SIG-M5 treated with dmso at 0.1 percent for 504 hours (cell line): ENCODE results near the gene FXYD5.

Experiments used
- DNase-seq: peaks from one replicate; lab custom pipeline; 2025; ENCODE audit not compliant: unreplicated experiment; lab: John Stamatoyannopoulos, UW

Gene FXYD5

GRCh38 chr19:35155441-35155840, 906 bp downstream of the FXYD5 start:
- no peak for DNase-seq

- no peak for DNase-seq
Observed at GRCh38 chr19:35155981-35156672, 1.6 kb downstream of the FXYD5 start.

DNA sequence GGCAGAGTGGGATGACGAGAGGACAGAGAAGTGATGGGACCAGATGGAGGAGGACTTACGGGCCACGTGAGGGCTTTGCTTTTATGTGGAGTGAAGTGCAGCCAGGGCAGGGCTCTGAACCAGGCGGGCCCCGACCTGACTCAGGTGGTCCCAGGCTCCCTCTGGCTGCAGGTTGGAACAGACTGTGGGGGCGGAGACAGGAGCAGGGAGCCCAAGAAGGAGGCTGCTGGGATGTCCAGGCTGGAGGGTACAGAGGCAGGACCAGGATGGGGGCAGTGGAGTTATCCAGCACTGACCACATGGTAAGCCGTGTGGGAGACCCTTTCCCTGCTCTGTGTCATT, 2.1 kb downstream of the FXYD5 start:
- DNase-seq = no peak

- no peak for DNase-seq
Observed at GRCh38 chr19:35157431-35157830, 2.9 kb downstream of the FXYD5 start.

DNA sequence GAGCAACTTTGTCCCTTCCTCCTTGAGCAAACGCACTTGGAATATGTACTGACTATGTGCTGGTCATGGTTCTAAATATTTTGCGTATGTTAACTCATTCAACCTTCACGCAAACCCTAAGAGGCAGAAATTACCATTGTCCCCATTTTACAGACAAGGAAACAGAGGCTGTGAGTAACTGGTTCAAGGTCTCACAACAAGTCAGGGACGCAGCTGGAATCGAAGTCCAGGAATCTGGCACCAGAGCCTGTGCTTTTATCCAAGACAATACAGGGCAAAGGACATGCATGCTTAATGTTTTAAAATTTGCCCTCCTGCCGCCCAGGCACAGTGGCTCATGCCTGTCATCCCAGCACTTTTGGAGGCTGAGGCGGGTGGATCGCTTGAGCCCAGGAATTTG, 5.1 kb downstream of the FXYD5 start:
- DNase-seq = no peak

- no peak for DNase-seq
Observed at GRCh38 chr19:35160629-35161433, 6.3 kb downstream of the FXYD5 start.

DNA sequence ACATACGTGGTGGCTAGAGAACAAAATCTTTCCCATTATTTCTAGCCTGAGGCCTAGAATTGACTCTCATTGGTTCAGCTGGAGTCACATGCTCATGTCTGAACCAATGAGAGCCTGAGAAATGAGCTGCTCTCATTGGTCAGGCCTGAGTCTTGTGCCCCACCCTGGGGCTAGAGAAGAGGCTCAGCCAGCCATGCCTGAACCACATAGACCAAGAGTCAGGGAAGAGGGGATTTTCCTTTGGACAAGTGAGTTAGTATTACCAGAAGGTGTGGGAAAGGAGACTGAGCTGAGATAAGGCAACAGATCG, 6.9 kb downstream of the FXYD5 start:
- DNase-seq = no peak

DNA sequence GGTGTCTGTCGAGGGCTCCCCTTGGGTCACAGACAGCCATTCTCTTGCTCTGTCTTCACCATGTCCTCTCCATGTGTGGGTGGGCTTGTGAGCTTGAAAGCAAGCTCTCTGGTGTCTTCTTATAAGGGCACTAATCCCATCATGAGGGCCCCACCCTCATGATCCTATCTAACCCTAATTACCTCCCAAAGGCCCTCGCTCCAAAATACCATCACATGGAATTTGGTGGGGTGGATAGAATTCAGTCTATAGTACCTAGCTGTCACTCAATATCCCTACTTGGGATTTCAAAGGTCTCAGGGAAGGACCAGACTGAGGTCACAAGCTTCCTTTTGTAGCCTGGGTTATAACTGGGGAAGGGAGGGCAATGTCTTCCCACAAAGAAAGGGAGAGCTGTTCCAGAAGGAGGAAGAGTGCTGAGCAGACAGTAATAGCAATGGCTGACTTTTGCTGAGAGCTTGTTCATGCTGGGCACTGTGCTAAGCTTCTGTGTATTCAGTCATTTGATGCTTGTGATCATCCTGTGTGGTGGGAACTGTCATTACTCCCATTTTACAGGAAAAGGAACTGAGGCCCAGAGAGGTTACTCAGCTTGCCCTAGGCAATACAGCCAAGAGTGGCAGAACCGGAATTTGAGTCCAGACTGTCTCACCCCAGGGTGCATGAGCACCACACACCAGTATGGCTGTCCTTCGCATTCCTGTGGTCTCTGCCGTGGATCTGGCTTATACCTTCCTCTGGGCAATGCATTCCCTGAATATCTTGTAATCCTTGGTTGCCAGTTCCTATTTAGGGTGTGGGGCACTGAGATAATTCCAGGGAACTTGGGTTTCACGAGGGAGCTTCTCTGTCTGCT, 8.2 kb downstream of the FXYD5 start:
- DNase-seq = no peak

- DNase-seq = no peak
Observed at GRCh38 chr19:35164418-35164817, 9.9 kb downstream of the FXYD5 start.

DNA sequence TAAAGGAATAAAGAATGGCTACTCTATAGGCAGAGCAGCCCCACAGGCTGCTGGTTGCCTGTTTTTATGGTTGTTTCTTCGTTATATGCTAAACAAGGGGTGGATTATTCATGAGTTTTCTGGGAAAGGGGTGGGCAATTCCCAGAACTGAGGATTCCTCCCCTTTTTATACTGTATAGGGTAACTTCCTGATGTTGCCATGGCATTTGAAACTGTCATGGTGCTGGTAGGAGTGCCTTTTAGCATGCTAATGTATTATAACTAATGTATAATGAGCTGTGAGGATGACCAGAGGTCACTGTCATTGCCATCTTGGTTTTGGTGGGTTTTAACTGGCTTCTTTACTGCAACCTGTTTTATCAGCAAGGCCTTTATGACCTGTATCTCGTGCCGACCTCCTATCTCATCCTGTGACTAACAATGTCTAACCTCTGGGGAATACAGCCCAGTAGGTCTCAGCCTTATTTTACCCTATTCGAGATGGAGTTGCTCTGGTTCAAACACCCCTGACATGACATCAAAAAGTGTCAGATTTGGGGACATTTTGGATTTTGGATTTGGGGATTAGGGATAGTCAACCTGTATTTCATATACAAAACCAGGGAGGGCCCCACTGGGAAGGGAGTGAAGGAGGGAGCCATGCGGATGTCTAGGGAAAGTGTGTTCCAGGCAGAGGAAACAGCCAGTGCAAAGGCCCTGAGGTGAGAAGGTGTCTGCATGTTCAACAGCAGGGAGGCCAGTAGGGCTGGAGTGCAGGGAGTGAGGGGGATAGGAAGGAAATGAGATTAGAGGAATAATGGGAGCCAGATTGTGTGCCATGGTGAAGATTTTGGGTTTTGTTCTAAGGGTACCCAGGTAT, 10.9 kb downstream of the FXYD5 start:
- DNase-seq = no peak

GRCh38 chr19:35166100-35167063, 11.8 kb downstream of the FXYD5 start:
- no peak for DNase-seq

- DNase-seq = peak; percentile 29
Observed at GRCh38 chr19:35167251-35168119, 12.9 kb downstream of the FXYD5 start.

DNA sequence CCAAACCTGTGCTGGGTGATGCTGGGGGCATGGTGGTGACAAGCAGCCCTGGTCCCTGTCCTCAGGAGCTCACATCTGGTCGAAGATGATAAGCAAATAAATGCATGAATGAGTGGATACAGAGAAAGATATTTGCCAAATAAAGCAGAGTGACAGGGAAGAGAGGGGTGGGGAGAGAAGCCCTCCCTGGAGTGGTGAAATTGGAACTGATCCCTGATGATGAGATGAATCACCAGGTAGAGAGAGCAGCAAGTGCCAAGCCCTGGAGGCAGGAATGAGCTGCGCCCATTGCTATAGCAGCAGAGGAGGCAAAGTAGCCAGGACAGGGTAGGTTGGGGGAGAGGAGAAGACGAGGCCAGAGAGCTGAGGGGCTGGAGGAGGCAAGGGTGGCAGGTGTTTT, 13.7 kb downstream of the FXYD5 start:
- DNase-seq = peak; percentile 20

DNA sequence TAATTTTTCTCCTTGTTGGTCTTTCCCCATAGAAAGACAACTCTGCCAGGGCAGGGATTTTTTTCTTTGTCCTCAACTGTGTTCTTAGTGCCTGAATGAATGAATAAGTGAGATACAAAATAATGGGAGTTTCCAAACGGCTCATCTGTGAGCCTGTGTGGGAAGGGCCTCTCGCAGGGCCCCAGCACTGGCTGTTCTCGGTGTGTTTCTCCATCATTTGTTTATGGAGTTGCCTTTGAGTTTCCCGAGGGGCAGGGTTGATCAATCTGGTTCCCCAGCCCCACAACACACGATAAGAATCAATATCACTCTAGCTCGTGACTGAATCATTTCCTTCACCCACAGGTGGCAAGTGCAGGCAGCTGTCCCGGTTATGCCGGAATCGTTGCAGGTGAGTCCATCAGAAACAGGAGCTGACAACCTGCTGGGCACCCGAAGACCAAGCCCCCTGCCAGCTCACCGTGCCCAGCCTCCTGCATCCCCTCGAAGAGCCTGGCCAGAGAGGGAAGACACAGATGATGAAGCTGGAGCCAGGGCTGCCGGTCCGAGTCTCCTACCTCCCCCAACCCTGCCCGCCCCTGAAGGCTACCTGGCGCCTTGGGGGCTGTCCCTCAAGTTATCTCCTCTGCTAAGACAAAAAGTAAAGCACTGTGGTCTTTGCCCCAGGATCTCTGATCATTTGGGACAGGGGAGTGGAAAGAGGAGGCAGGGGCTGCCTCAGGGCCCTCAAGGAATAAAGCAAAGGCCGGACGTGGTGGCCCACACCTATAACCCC, 14.9 kb downstream of the FXYD5 start:
- DNase-seq = no peak

DNA sequence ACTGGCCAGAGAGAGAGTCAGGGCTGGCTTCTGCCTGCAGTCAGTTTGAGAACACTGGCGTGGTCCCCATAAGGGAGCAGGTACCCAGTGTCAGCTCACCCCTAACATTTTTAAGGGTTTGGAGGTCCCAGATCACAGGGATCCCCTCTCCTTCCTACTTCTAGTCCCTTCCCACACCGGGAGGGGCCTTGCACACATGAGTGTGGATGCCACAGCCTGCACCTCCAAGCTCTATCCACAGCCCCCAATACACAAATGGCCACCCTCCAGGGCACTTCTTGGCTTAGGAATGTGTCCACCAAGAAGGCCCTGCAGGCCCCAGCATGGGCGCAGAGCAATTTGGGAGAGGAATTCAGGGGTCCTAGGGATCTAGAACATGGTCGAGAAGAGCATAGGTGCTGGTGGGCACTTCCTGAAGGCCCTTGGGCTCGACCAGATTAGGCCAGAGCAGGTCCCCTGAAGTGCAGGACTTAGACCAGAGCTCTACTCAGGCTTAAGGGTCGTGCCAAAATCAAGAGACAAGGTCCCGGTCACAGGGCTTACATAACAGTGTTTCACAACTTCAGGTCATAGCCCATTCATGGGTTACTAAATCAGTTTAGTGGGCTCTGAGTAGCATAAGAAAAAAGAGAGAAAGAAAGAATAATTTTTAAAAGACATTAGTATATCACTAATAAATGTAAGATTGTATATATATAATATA, 16.0 kb downstream of the FXYD5 start:
- no peak for DNase-seq

DNA sequence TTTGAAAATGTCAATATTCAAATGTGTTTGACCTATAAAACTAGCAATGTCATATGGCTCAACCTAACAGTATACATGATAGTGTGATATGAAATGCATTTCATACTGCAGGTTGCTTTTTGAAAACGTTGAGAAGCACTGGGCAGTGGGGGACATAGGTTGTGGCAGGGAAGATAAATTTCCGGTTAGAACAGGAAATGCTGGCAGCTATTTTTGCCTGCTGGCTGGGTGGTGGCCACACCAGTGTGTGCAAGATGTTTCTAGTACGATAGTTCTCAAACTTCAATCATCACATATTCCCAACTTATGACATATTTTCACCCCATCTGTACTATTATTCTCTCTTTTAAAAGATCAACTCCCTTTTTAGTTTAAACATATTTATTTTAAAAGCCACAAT, 17.2 kb downstream of the FXYD5 start:
- no peak for DNase-seq

DNA sequence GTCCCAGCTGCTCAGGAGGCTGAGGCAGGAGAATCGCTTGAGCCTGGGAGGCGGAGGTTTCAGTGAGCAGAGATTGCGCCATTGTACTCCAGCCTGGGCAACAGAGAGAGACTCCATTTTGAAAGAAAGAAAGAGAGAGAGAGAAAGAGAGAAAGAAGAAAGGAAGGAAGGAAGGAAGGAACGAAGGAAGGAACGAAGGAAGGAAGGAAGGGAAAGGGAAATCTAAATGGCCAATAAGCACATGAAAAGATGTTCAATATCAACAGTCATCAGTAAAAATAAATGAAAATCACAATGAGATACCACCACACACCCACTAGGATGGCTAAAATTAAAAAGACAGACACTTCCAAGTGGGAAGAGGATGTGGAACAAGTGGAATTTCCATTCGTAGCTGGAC, 19.7 kb downstream of the FXYD5 start:
- no peak for DNase-seq

- no peak for DNase-seq
Observed at GRCh38 chr19:35176181-35176570, 21.6 kb downstream of the FXYD5 start.
